ENCODE data around the gene CIB4.

- TF ChIP-seq CTCF (IDR thresholded peaks at IDR 0.05): no peak
- TF ChIP-seq POLR2A (IDR thresholded peaks at IDR 0.05): no peak
Measured at GRCh38 chr2:26621469-26622199, 19.5 kb downstream of the CIB4 start.

Data from ovary (tissue), 3 donors.